ENCODE data around the gene IL34.
"Not testable (repeated sequence)": the region's sequence is repeated elsewhere in the genome, so short reads cannot be mapped to it uniquely, and the experiment has no call there.

Gene IL34

DNA sequence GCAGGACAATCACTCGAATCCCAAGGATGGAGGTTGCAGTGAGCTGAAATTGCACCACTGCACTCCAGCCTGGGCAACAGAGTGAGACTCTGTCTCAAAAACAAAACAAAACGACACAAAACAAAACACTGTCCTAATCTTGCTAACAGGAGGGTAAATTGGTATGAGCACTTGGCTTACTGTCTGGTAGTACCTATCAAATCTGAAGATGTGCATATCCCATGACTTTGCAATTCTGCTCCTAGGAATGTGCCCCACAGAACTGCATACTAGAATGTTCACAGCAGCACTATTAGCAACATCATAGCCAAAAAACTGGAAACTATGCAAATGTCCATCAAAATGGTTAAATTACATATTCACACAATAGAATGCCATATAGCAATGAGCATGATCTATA lies 23.8 kb downstream of the IL34 start:
- no peaks in the 10 kb centered on the region for H3K36me3 ChIP-seq (ENCODE audit: control insufficient read depth, insufficient read depth, low read length)
- no peak overlapping the region for H3K27ac ChIP-seq
- no peak overlapping the region for H3K9ac ChIP-seq
- no peaks in the 10 kb centered on the region for H3K79me2 ChIP-seq
- H3K4me2 ChIP-seq (ENCODE audit: low read length): no peak overlapping the region
- no peak overlapping the region for H3K4me3 ChIP-seq (ENCODE audit: low read depth, low read length)
- TF ChIP-seq, protein P1, sequence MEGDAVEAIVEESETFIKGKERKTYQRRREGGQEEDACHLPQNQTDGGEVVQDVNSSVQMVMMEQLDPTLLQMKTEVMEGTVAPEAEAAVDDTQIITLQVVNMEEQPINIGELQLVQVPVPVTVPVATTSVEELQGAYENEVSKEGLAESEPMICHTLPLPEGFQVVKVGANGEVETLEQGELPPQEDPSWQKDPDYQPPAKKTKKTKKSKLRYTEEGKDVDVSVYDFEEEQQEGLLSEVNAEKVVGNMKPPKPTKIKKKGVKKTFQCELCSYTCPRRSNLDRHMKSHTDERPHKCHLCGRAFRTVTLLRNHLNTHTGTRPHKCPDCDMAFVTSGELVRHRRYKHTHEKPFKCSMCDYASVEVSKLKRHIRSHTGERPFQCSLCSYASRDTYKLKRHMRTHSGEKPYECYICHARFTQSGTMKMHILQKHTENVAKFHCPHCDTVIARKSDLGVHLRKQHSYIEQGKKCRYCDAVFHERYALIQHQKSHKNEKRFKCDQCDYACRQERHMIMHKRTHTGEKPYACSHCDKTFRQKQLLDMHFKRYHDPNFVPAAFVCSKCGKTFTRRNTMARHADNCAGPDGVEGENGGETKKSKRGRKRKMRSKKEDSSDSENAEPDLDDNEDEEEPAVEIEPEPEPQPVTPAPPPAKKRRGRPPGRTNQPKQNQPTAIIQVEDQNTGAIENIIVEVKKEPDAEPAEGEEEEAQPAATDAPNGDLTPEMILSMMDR (IDR thresholded peaks at IDR 0.05): no peak
- H3K9me3 ChIP-seq (ENCODE audit: control insufficient read depth, low read length): no peaks in the 10 kb centered on the region
- no peaks in the 10 kb centered on the region for H3K4me1 ChIP-seq
- H3K27me3 ChIP-seq (ENCODE audit: control insufficient read depth, insufficient read depth, low read length): no peaks in the 10 kb centered on the region
- H2AFZ ChIP-seq: no peak overlapping the region

DNA sequence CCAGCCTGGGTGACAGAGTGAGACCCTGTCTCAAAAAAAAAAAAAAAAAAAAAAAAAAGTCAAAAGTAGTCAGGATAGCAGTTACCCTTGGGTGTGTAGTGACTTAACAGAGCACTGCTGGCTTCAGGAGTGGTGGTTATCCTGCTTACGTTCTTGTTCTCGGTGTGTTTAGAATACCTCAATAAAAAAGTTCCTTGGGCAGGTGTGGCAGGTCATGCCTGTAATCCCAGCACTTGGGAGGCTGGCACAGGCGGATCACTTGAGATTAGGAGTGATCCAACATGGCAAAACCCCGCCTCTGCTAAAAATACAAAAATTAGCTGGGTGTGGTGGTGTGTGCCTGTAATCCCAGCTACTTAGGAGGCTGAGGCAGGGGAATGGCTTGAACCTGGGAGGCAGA lies 24.6 kb downstream of the IL34 start:
- H3K4me2 ChIP-seq (ENCODE audit: low read length); H3K4me3 ChIP-seq (ENCODE audit: low read depth, low read length); H3K27me3 ChIP-seq (ENCODE audit: control insufficient read depth, insufficient read depth, low read length); H3K9ac ChIP-seq; H3K36me3 ChIP-seq (ENCODE audit: control insufficient read depth, insufficient read depth, low read length); H3K79me2 ChIP-seq; H2AFZ ChIP-seq; H3K27ac ChIP-seq; H3K9me3 ChIP-seq (ENCODE audit: control insufficient read depth, low read length); H3K4me1 ChIP-seq: not testable (repeated sequence)

DNA sequence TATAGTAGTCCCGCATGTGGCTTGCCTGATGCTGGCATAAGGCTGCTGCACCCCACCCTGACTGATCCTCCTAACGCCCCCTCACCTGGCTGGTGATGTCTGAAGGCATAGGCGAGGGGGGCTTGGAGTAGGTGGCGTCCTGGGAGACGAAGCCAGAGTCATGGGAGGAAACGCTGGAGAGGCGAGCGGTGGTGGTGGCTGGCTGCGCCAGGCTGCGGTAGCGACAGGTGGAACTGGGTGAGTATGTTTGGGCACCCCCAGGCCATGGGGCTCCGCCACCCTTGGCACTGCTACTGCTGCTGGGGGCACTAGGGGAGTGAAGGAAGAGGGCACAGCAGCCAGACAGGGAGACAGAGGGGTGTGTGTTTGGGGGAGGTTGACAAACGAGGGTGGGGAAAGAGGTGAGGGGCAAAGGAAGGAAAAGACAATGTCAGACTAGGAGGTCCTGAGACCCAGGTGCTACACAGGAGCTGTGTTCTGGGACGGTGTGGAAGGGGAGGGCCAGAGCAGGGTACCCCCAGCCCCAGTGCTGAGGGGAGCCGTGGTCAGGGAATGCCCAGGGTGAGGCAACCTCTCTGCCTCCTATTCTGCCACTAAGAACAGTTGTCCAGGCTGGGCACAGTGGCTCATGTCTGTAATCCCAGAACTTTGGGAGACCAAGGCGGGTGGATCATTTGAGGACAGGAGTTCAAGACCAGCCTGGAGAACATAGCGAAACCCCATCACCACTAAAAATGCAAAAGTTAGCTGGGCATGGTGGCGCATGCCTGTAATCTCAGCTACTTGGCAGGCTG lies 28.1 kb downstream of the IL34 start:
- Histone ChIP-seq H3K4me2 (ENCODE audit: low read length) (no peak overlapping the region), H3K27ac (no peak overlapping the region), H3K79me2 (no peaks in the 10 kb centered on the region), H3K4me1 (no peaks in the 10 kb centered on the region), H3K4me3 (ENCODE audit: low read depth, low read length) (no peak overlapping the region), H3K9ac (no peak overlapping the region), H3K27me3 (ENCODE audit: control insufficient read depth, insufficient read depth, low read length) (no peaks in the 10 kb centered on the region), H3K36me3 (ENCODE audit: control insufficient read depth, insufficient read depth, low read length) (no peaks in the 10 kb centered on the region), H2AFZ (no peak overlapping the region), H3K9me3 (ENCODE audit: control insufficient read depth, low read length) (no peaks in the 10 kb centered on the region)
- TF ChIP-seq, protein P1 (IDR thresholded peaks at IDR 0.05): no peak

DNA sequence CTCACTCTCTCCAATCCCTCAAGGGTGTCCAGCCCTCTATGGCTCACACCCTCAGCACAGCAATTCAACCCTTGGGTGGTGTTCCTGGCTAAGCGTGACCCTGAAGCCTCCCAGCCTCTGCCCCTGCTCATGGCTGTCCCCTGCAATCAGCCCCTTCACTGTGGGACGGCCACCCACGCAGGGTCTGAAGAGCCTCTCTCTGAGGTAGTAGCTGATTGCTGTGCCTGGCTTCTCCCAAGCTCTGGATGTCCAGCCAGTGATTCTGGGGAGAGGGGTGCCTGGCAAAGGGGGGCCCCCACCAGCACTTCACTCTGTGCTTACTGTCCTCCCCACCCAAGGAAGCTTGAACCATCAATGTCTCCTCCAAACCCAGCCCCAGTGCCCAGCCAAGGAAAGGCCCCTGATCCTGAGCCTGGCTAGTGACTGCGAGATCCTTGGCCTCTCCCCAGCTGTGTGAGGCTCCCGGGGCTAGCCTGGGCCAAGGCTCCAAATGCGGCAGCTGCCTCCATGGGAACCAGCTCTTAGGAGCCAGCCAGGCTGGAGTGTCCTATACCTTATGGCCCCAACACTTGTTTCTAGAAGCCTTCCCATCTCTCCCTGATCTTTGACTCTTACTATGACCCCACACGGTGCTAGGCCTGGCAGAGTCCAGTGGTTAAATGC lies 29.6 kb downstream of the IL34 start:
- Histone ChIP-seq H3K27ac (no peak overlapping the region), H3K9ac (no peak overlapping the region), H3K4me1 (no peaks in the 10 kb centered on the region), H3K36me3 (ENCODE audit: control insufficient read depth, insufficient read depth, low read length) (no peaks in the 10 kb centered on the region), H3K4me3 (ENCODE audit: low read depth, low read length) (no peak overlapping the region), H3K4me2 (ENCODE audit: low read length) (no peak overlapping the region), H2AFZ (no peak overlapping the region), H3K27me3 (ENCODE audit: control insufficient read depth, insufficient read depth, low read length) (no peaks in the 10 kb centered on the region), H3K79me2 (no peaks in the 10 kb centered on the region), H3K9me3 (ENCODE audit: control insufficient read depth, low read length) (no peaks in the 10 kb centered on the region)
- TF ChIP-seq, protein P1 (IDR thresholded peaks at IDR 0.05): no peak

DNA sequence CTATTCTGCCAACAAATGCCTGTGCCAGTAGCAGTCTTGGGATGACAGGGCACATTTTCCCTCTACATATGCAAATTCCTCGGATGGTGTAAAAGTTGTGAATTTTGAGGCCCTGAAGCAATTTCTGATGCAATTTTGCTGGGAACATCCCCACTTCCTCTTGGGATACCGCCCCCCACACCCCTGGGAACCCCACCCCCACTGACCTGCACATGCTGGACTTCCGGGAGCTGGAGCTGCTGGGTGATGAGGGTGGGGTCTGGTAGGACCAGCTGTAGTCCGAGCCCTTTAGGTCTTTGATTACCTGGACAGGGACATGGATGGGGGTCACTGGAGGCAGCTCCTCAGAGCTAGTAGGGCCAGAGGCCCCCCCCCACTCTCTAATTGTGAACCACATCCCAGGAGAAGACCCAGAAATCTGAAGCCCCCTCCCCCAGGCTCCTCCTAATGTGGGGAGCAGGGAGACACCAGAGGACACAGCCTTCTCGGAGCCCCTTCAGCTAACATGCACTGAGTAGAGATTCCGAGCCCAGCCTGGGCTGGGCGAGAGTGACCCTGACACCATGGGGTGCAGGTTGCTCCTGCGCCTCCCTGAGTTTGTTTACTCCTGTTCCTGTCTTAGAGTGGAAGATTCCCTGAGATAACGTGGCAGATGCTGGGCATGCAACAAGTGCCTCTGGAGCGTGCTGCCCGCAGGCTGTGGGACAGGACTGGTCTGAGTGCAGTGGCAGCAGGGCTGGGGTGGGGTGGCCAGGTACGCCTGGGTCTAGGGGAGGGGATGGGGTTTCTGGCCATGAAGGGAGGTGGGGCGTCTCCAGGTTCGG lies 30.5 kb downstream of the IL34 start:
- H3K36me3 ChIP-seq (ENCODE audit: control insufficient read depth, insufficient read depth, low read length): no peaks in the 10 kb centered on the region
- TF ChIP-seq, protein P1 (IDR thresholded peaks at IDR 0.05): no peak

More for the DNA sequence above, 30.5 kb downstream of the IL34 start:
- Histone ChIP-seq H3K4me2 (ENCODE audit: low read length) (no peak overlapping the region), H3K27ac (no peak overlapping the region), H3K4me3 (ENCODE audit: low read depth, low read length) (no peak overlapping the region), H3K9me3 (ENCODE audit: control insufficient read depth, low read length) (no peaks in the 10 kb centered on the region), H3K4me1 (no peaks in the 10 kb centered on the region), H3K79me2 (no peaks in the 10 kb centered on the region), H3K9ac (no peak overlapping the region), H2AFZ (no peak overlapping the region), H3K27me3 (ENCODE audit: control insufficient read depth, insufficient read depth, low read length) (no peaks in the 10 kb centered on the region)

All from parathyroid adenoma (tissue), 2 donors.